HUES6 (cell line): ENCODE data around the gene RBL2.
"Not testable (repeated sequence)": the region's sequence is repeated elsewhere in the genome, so short reads cannot be mapped to it uniquely, and the experiment has no call there.

ENCODE experiments used
- H3K27ac ChIP-seq: 2 replicates; pipeline ENCODE4 v1.7.0; 2013; ENCODE audit warnings: low read depth, mild to moderate bottlenecking, low read length, inconsistent platforms
- H3K27me3 ChIP-seq: 2 replicates; pipeline ENCODE4 v1.6.1; 2013; ENCODE audit warnings: low read length; ENCODE audit not compliant: control insufficient read depth, insufficient read depth
- H3K36me3 ChIP-seq: 2 replicates; pipeline ENCODE4 v1.6.1; 2013; ENCODE audit warnings: low read length; ENCODE audit not compliant: control insufficient read depth, insufficient read depth
- H3K4me1 ChIP-seq: 2 replicates; pipeline ENCODE4 v1.6.1; 2013; ENCODE audit warnings: low read length; ENCODE audit not compliant: control insufficient read depth, insufficient read depth
- H3K4me3 ChIP-seq: 2 replicates; pipeline ENCODE4 v1.5.1; 2013; ENCODE audit warnings: low read depth, low read length
- H3K9ac ChIP-seq: one replicate; pipeline ENCODE4 v1.6.1; 2013; ENCODE audit warnings: mild to moderate bottlenecking, low read length
- H3K9me3 ChIP-seq: 2 replicates; pipeline ENCODE4 v1.6.1; 2013; ENCODE audit warnings: low read depth, low read length; ENCODE audit not compliant: control insufficient read depth, insufficient read depth

RBL2 gene

GRCh38 chr16:53423968-53424367, 10.3 kb upstream of the RBL2 start:
- H3K4me1 ChIP-seq, H3K36me3 ChIP-seq, H3K9ac ChIP-seq, H3K4me3 ChIP-seq, H3K27me3 ChIP-seq, H3K27ac ChIP-seq: not testable (repeated sequence)
- H3K9me3 ChIP-seq: peaks cover 57% of the 10 kb centered on the region

DNA sequence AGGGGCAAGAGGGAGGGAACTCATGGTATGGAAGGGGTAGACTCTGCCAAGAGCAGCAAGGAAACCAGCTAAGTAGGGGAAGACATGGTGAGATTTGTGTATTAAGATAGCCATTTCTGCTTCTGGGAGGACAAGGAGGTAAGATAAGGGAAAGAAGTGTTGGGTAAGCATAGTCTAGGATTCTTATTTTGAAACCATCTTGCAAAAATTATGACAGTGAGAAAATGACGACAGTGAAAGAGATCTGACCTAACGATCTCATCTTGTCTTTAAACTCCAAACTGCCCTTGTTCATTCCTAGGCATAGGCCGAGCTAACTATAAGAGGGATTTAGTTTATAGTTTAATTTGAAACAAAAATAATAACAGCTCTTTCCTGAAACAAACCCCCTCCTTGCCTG, 5.6 kb upstream of the RBL2 start:
- peaks cover 28% of the 10 kb centered on the region for H3K9me3 ChIP-seq
- no peaks in the 10 kb centered on the region for H3K27me3 ChIP-seq
- no peak overlapping the region for H3K9ac ChIP-seq
- no peaks in the 10 kb centered on the region for H3K4me1 ChIP-seq
- H3K36me3 ChIP-seq: no peaks in the 10 kb centered on the region
- no peak overlapping the region for H3K27ac ChIP-seq
- no peak overlapping the region for H3K4me3 ChIP-seq

- Histone ChIP-seq H3K4me3 (no peak overlapping the region), H3K9ac (no peak overlapping the region), H3K4me1 (no peaks in the 10 kb centered on the region), H3K27ac (no peak overlapping the region), H3K9me3 (peaks cover 21% of the 10 kb centered on the region), H3K36me3 (no peaks in the 10 kb centered on the region), H3K27me3 (no peaks in the 10 kb centered on the region)
Observed at GRCh38 chr16:53429221-53429943, 4.9 kb upstream of the RBL2 start.

GRCh38 chr16:53430363-53430762, 3.9 kb upstream of the RBL2 start:
- H3K4me1 ChIP-seq: no peaks in the 10 kb centered on the region
- no peak overlapping the region for H3K4me3 ChIP-seq
- no peak overlapping the region for H3K27ac ChIP-seq
- no peak overlapping the region for H3K9ac ChIP-seq
- no peaks in the 10 kb centered on the region for H3K36me3 ChIP-seq
- H3K9me3 ChIP-seq: peaks cover 13% of the 10 kb centered on the region
- no peaks in the 10 kb centered on the region for H3K27me3 ChIP-seq

DNA sequence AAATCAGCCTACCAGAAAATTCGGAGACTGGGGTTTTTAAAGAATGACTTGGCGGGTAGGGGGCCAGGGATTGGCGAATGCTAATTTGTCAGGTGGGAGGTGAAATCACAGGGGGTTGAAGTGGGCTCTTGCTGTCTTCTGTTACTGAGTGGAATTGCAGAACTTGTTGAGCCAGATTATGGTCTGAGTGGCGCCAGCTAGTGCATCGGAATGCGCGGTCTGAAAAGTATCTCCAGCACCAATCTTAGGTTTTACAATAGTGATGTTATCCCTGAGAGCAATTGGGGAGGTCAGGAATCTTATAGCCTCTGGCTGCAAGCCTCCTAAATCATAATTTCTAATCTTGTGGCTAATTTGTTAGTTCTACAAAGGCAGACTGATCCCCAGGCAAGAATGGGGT, 762 bp upstream of the RBL2 start:
- Histone ChIP-seq H3K36me3 (no peaks in the 10 kb centered on the region), H3K4me3 (peak overlapping the region; percentile 99), H3K4me1 (no peaks in the 10 kb centered on the region), H3K9ac (no peak overlapping the region), H3K27ac (no peak overlapping the region), H3K27me3 (no peaks in the 10 kb centered on the region), H3K9me3 (no peaks in the 10 kb centered on the region)

DNA sequence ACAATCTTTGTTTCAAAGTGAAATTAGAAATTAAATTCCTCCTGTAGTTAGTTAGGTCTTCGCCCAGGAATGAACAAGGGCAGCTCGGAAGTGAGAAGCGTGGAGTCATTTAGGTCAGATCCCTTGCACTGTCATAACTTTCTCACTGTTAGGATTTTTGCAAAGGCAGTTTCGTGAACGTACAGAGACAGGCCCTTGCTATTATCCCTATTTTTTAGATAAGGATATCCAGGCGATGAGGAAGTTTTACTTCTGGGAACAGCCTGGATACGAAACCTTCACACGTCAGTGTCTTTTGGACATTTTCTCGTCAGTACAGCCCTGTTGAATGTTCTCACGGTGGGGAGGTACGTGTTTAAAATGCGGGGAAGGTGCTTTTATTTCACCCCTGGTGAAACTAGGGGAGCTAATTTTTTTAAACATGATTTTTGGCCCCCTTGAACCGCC, 318 bp upstream of the RBL2 start:
- Histone ChIP-seq H3K4me3 (peak overlapping the region; percentile 99), H3K27ac (peak overlapping the region; percentile 85; the same call in 1 of the 2 replicates), H3K9ac (peak overlapping the region; percentile 95), H3K4me1 (no peaks in the 10 kb centered on the region), H3K9me3 (no peaks in the 10 kb centered on the region), H3K36me3 (no peaks in the 10 kb centered on the region), H3K27me3 (no peaks in the 10 kb centered on the region)

- Histone ChIP-seq H3K27me3 (no peaks in the 10 kb centered on the region), H3K27ac (peak overlapping the region; percentile 85), H3K36me3 (no peaks in the 10 kb centered on the region; the same call in 1 of the 2 replicates)
Observed at GRCh38 chr16:53435066-53435688, 906 bp downstream of the RBL2 start.

DNA sequence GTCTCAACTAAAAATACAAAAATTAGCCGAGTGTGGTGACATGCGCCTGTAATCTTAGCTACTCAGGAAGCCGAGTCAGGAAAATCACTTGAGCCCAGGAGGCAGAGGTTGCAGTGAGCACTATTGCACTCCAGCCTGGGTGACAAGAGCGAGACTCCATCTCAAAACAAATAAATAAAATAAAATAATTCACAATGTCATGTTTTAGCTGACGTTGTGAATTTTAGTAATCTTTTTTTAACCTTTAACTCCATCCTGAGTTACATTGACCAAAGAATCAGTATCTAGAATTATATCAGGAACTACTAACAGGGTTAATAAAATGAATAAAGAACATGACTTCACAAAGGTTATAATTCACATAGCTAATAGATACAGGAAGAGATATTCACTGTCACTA, 5.9 kb downstream of the RBL2 start:
- H3K27ac ChIP-seq: no peak overlapping the region
- H3K36me3 ChIP-seq: peaks cover 21% of the 10 kb centered on the region
- no peak overlapping the region for H3K9ac ChIP-seq
- no peaks in the 10 kb centered on the region for H3K4me1 ChIP-seq
- no peaks in the 10 kb centered on the region for H3K27me3 ChIP-seq
- no peaks in the 10 kb centered on the region for H3K9me3 ChIP-seq
- H3K4me3 ChIP-seq: no peak overlapping the region

More at GRCh38 chr16:53435066-53435688, 906 bp downstream of the RBL2 start:
- H3K4me3 ChIP-seq: peak overlapping the region; percentile 99
- no peaks in the 10 kb centered on the region for H3K9me3 ChIP-seq
- peak overlapping the region; percentile 95 for H3K9ac ChIP-seq
- no peaks in the 10 kb centered on the region for H3K4me1 ChIP-seq

GRCh38 chr16:53445534-53445933, 11.3 kb downstream of the RBL2 start:
- Histone ChIP-seq H3K36me3 (peaks cover 36% of the 10 kb centered on the region), H3K9me3 (no peaks in the 10 kb centered on the region), H3K27me3 (no peaks in the 10 kb centered on the region), H3K27ac (no peak overlapping the region), H3K4me1 (no peaks in the 10 kb centered on the region), H3K4me3 (no peak overlapping the region), H3K9ac (no peak overlapping the region)

- Histone ChIP-seq H3K27me3 (no peaks in the 10 kb centered on the region), H3K4me1 (no peaks in the 10 kb centered on the region), H3K27ac (no peak overlapping the region), H3K4me3 (no peak overlapping the region), H3K9ac (no peak overlapping the region), H3K36me3 (peaks cover 35% of the 10 kb centered on the region), H3K9me3 (no peaks in the 10 kb centered on the region)
Observed at GRCh38 chr16:53446090-53446489, 11.8 kb downstream of the RBL2 start.

DNA sequence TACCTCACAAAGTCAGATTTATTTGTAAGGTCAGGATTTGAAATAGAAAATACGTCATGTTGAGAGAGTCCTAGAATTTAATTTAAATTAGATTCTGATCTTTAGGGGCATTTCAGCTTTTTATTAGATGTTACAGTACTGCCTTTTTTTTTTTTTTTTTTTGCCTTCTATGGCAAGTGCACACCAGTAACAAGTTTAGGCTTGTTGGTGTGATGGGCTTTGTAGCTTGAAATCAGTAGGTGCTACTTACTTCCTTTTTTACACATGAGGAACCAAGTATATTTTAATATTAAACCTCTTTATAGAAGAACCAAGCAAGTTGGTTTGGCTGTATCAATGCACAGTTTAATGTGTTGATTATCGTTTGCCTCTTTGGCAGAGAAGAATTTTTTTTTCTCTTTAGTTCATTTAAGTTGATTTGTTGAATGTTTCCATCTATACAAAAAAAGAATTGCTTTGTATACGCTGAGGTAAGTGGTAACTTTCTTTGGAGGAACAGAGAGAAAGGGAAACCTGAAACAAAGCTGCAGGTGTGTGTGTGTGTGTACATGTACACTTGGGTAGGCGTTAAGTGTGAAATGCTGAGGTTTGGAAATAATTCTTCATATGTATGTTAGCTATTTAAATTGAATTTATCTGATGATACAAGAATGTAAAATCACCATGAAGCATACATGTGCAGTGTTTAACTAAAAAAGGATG, 15.7 kb downstream of the RBL2 start:
- no peaks in the 10 kb centered on the region for H3K27me3 ChIP-seq
- H3K36me3 ChIP-seq: peaks cover 45% of the 10 kb centered on the region
- H3K4me1 ChIP-seq: no peaks in the 10 kb centered on the region
- H3K4me3 ChIP-seq: no peak overlapping the region
- no peak overlapping the region for H3K9ac ChIP-seq
- no peaks in the 10 kb centered on the region for H3K9me3 ChIP-seq
- H3K27ac ChIP-seq: no peak overlapping the region
